Measurements from ENCODE around the gene PNMA6A.

GRCh38 chrX:153029162-153029561 is 43.1 kb upstream of the PNMA6A start:
- no peak for TF ChIP-seq YY1 (tag by site-specific recombination; IDR thresholded peaks at IDR 0.05)
- TF ChIP-seq ZFP37 (tag by site-specific recombination; IDR thresholded peaks at IDR 0.05) = no peak
- no peak for TF ChIP-seq ZNF132 (tag by site-specific recombination; IDR thresholded peaks at IDR 0.05; ENCODE audit: borderline replicate concordance)
- TF ChIP-seq ZNF48 (tag by site-specific recombination; IDR thresholded peaks at IDR 0.05) = no peak
- TF ChIP-seq RBAK (tag by site-specific recombination; IDR thresholded peaks at IDR 0.05) = no peak
- TF ChIP-seq ZNF704 (tag by site-specific recombination; IDR thresholded peaks at IDR 0.05) = no peak
- TF ChIP-seq CTCF (tag by site-specific recombination; IDR thresholded peaks at IDR 0.05) = no peak
- TF ChIP-seq ZNF701 (tag by site-specific recombination; IDR thresholded peaks at IDR 0.05) = no peak
